Transverse colon (tissue), 4 donors: Measurements from ENCODE around the gene ZNRF3. TPM values are rescaled to one million over a fixed set of nuclear protein-coding genes. Genes with fewer than 3 reads are reported as not detected.

Source experiments
- DNase-seq: peaks from one replicate; pipeline ENCODE4 v3.0.0-alpha.2; 2019
- H3K27ac ChIP-seq, 4 donors: fragments of 200-600 bp; sonication (generic); 2 replicates each; pipeline ENCODE4 v1.5.1; 2016 to 2018; ENCODE audit warnings: inconsistent platforms in 4 of 4
- H3K27me3 ChIP-seq: fragments of 200-600 bp; sonication (generic); 2 replicates; pipeline ENCODE4 v1.5.1; 2017; ENCODE audit warnings: inconsistent platforms
- H3K36me3 ChIP-seq, 4 donors: fragments of 200-600 bp; sonication (generic); 2 replicates each; pipeline ENCODE4 v1.5.1; 2017 to 2019; ENCODE audit warnings: inconsistent platforms in 4 of 4
- H3K4me1 ChIP-seq, 4 donors: fragments of 200-600 bp; sonication (generic); 2 replicates each; pipeline ENCODE4 v1.5.1; 2017 to 2020; ENCODE audit warnings: inconsistent platforms in 4 of 4
- H3K4me3 ChIP-seq, 4 donors: fragments of 200-600 bp; sonication (generic); 1 replicate in 1 of 4; 2 replicates in 3 of 4; pipeline versions ENCODE4 v1.5.1 to v1.6.1; 2017 to 2019; ENCODE audit warnings: inconsistent platforms in 4 of 4
- H3K9me3 ChIP-seq, 2 donors: fragments of 200-600 bp; sonication (generic); 2 replicates each; pipeline ENCODE4 v1.5.1; 2017 to 2019; ENCODE audit warnings: inconsistent platforms in 2 of 2
- CTCF ChIP-seq, 5 experiments: fragments of 200-600 bp in 3 of 5; fragments of 450-650 bp in 2 of 5; sonication (generic) in 3 of 5; IDR thresholded peaks; 1 replicate in 2 of 5; 2 replicates in 3 of 5; pipeline ENCODE4 v1.5.1; 2016 to 2017; ENCODE audit warnings: antibody characterized with exemption in 5 of 5, inconsistent platforms in 3 of 5, mild to moderate bottlenecking in 2 of 5, moderate library complexity in 1 of 5
- EP300 ChIP-seq: sonication (generic); formaldehyde crosslinking; IDR thresholded peaks from one replicate; pipeline ENCODE4 v1.6.1; 2017; ENCODE audit warnings: antibody characterized with exemption, low read depth
- POLR2A ChIP-seq: fragments of 450-650 bp; IDR thresholded peaks from one replicate; pipeline ENCODE4 v1.6.1; 2016; ENCODE audit warnings: antibody characterized with exemption, mild to moderate bottlenecking, moderate library complexity
- POLR2AphosphoS5 ChIP-seq, 3 donors: sonication (generic); formaldehyde crosslinking; IDR thresholded peaks; one replicate each; pipeline ENCODE4 v1.6.1; 2016; ENCODE audit warnings: antibody characterized with exemption in 3 of 3
- WGBS, 2 donors: methylation state at CpG; one replicate each; pipeline ENCODE4 v1.1.5; 2018; ENCODE audit warnings: low coverage in 1 of 2; 5-methylcytosine and 5-hydroxymethylcytosine counted together
- in situ Hi-C, 4 donors: fragments of 200-750 bp; cut with MboI; loops; one replicate each; pipeline versions ENCODE4 v1.15.0 to v1.15.1; 2017; ENCODE audit warnings: low sequenced_read_pairs in 3 of 4, low pct_ligation_motif_present in 1 of 4, low pct_unique_long_range_greater_than_20kb in 1 of 4
- intact Hi-C: fragments of 100-400 bp; cut with DNase I; formaldehyde crosslinking; loops from one replicate; pipeline ENCODE4 v1.15.1; 2023; ENCODE audit warnings: low total_unique reads
- total RNA-seq, 4 donors: library from RNA; depleted of rRNA; stranded (reverse); fragments of >200 nt; gene quantifications; one replicate each; pipeline ENCODE4 v1.1.0, GENCODE V29; 2016

Gene ZNRF3
- total RNA-seq, 4 donors from 2014 or later: 4.5 to 10.7 (median 8.3) TPM

GRCh38 chr22:28977060-28977459 is 93.7 kb downstream of the ZNRF3 start:
- no peaks in the 10 kb centered on the region for H3K36me3 ChIP-seq
- 67 to 80% methylated on average over 3 to 4 of the region's 4 CpGs for whole genome bisulfite sequencing, 2 donors
- in situ Hi-C loops (no loop called here), intact Hi-C loops (no loop called here)
- H3K4me3 ChIP-seq: peak overlapping the region in 1 of 4 donors; percentile 20
- H3K27ac ChIP-seq: no peak overlapping the region
- no peaks in the 10 kb centered on the region for H3K9me3 ChIP-seq
- DNase-seq: no peak
- TF ChIP-seq CTCF (IDR thresholded peaks at IDR 0.05) (no peak), EP300 (no peak), POLR2A (no peak), POLR2AphosphoS5 (IDR thresholded peaks at IDR 0.05) (no peak)
- H3K4me1 ChIP-seq: peaks cover 0 to 18% (median 3%) of the 10 kb centered on the region in 4 donors
- H3K27me3 ChIP-seq: no peaks in the 10 kb centered on the region

GRCh38 chr22:28977481-28977971 is 94.2 kb downstream of the ZNRF3 start:
- Histone ChIP-seq H3K27ac (no peak overlapping the region), H3K4me3 (peak overlapping the region in 1 of 4 donors; percentile 20), H3K27me3 (no peaks in the 10 kb centered on the region), H3K4me1 (peaks cover 0 to 18% (median 3%) of the 10 kb centered on the region in 4 donors), H3K36me3 (no peaks in the 10 kb centered on the region), H3K9me3 (no peaks in the 10 kb centered on the region)
- intact Hi-C loops (no loop called here), in situ Hi-C loops (no loop called here)
- WGBS, 2 donors: 44 to 45% methylated on average over 5 of the region's 5 CpGs
- TF ChIP-seq POLR2AphosphoS5 (IDR thresholded peaks at IDR 0.05) (no peak), CTCF (IDR thresholded peaks at IDR 0.05) (no peak), POLR2A (no peak)
- DNase-seq: no peak

GRCh38 chr22:28978158-28978557 is 94.8 kb downstream of the ZNRF3 start:
- in situ Hi-C loops (no loop called here), intact Hi-C loops (no loop called here)
- no peak for DNase-seq
- H3K27me3 ChIP-seq: no peaks in the 10 kb centered on the region
- H3K36me3 ChIP-seq: no peaks in the 10 kb centered on the region
- WGBS, 2 donors: 71% methylated on average over 6 of the region's 6 CpGs; no CpG with 5 or more reads in 1 of the 2 donors
- TF ChIP-seq CTCF (IDR thresholded peaks at IDR 0.05): no peak
- H3K4me1 ChIP-seq: peaks cover 0 to 18% (median 3%) of the 10 kb centered on the region in 4 donors
- H3K27ac ChIP-seq: no peak overlapping the region
- peak overlapping the region in 1 of 4 donors; percentile 20 for H3K4me3 ChIP-seq
- no peaks in the 10 kb centered on the region for H3K9me3 ChIP-seq

- TF ChIP-seq EP300 (no peak), CTCF (IDR thresholded peaks at IDR 0.05) (no peak), POLR2AphosphoS5 (IDR thresholded peaks at IDR 0.05) (no peak), POLR2A (no peak)
- in situ Hi-C loops (no loop called here), intact Hi-C loops (no loop called here)
- Histone ChIP-seq H3K27ac (no peak overlapping the region), H3K4me3 (no peak overlapping the region), H3K4me1 (peaks cover 0 to 18% (median 3%) of the 10 kb centered on the region in 4 donors), H3K27me3 (no peaks in the 10 kb centered on the region), H3K9me3 (no peaks in the 10 kb centered on the region), H3K36me3 (no peaks in the 10 kb centered on the region)
- 67 to 79% methylated on average over 3 to 4 of the region's 4 CpGs for WGBS, 2 donors
- DNase-seq: no peak
Measured at GRCh38 chr22:28978863-28979796, 95.8 kb downstream of the ZNRF3 start.
